Raji (cell line): ENCODE results near the gene ANKZF1.
A peak's percentile ranks its signal among the peaks of the same experiment; 100 is the strongest.

Experiments used
- POLR2A ChIP-seq: IDR thresholded peaks from 2 replicates; pipeline ENCODE4 v1.6.1; 2011; ENCODE audit warnings: low read depth, low read length, control low read depth; ENCODE audit not compliant: insufficient read depth

ANKZF1 gene

GRCh38 chr2:219204425-219205164 is 25.0 kb upstream of the ANKZF1 start:
- TF ChIP-seq POLR2A, result no peak

GRCh38 chr2:219205165-219205538 is 24.5 kb upstream of the ANKZF1 start:
- TF ChIP-seq POLR2A, result no peak

DNA sequence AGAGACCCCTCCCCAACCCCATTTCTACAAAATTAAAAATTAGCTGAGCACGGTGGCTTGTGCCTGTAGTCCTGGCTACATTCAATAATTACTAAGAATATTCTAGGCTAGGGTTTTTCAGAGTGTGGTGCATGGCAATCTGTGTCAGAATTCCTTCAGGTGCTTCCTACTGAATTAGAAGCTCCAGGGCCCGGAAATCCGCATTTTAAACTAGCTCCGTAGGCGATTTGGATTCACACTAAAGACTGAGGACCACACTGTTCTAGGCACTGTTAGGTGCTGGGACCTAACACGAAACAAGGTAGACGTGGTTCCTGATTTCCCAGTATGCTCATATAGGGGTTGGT is 23.7 kb upstream of the ANKZF1 start:
- no peak for TF ChIP-seq POLR2A

DNA sequence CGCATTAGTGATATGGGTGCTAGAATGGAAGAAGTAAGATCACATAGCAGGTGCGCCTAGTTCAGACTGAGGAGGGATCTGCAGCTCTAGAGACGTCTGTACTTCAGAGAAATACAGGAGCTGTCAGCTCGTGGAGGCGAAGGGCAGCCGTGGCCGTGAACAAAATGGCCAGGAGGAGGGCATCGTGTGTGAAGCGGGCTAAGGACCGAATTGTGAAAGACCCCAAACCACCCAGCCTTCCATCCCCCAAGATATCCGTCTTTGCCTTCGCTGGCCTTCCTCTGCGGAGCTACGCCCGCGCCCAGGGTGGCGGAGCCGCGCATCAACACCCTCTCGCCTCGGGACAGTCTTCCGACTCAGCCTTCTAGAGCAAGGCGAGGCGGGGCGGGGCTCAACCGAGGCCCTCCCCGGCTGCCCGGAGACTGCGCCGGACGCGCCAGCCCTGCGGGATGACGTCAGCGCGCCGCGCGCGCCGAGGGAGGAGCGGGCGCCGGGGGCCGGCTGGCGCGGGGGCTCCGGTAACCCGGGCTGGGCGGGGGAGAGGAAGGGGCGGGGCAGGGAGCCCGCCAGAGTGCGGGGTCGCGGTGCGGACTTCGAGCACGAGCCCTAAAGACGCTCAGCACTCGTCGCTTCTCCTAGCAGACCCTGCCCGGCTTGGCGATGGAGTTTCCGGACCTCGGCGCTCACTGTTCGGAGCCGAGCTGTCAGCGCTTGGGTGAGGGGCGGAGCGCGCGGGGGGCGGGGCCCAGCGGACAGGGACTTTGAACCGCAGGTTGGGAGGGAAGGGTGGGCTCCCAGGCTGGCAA is 23.1 kb upstream of the ANKZF1 start, which contains the start of gene ZFAND2B:
ZFAND2B (plus strand) TSS at position 455 of the 806 bp plus-strand sequence; CDS start at position 661, 206 bp downstream.
- peak; percentile 99 for TF ChIP-seq POLR2A

DNA sequence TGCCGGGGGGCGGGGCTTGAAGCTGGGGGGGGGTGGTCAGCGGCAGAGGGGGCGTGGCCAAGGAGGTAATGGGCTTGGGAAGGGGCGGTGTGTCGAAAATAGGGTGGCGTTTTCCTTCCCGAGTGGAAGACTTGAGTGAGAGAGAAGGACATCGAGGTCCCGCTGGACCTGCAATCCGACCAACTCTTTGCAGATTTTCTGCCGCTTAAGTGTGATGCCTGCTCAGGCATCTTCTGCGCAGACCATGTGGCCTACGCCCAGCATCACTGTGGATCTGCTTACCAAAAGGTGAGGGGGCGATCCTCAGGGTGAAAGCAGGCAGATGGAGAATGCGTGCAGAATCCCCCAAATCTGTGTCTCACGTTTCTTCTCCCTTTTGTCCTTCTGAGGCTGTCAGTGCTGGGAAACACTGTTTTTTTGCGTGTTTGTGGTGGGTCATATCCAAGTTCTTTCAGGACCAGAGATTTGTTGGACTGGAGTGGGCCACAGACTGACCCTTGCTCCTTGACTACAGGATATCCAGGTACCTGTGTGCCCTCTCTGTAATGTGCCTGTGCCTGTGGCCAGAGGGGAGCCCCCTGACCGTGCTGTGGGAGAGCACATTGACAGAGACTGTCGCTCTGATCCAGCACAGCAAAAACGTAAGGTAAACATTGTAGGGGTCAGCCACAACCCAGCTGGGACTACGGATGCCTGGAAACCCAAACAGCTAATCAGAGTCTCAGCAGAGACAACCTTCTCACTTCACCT is 22.3 kb upstream of the ANKZF1 start:
- no peak for TF ChIP-seq POLR2A

- no peak for TF ChIP-seq POLR2A
These were observed 21.5 kb upstream of the ANKZF1 start for GRCh38 chr2:219207884-219208740.

DNA sequence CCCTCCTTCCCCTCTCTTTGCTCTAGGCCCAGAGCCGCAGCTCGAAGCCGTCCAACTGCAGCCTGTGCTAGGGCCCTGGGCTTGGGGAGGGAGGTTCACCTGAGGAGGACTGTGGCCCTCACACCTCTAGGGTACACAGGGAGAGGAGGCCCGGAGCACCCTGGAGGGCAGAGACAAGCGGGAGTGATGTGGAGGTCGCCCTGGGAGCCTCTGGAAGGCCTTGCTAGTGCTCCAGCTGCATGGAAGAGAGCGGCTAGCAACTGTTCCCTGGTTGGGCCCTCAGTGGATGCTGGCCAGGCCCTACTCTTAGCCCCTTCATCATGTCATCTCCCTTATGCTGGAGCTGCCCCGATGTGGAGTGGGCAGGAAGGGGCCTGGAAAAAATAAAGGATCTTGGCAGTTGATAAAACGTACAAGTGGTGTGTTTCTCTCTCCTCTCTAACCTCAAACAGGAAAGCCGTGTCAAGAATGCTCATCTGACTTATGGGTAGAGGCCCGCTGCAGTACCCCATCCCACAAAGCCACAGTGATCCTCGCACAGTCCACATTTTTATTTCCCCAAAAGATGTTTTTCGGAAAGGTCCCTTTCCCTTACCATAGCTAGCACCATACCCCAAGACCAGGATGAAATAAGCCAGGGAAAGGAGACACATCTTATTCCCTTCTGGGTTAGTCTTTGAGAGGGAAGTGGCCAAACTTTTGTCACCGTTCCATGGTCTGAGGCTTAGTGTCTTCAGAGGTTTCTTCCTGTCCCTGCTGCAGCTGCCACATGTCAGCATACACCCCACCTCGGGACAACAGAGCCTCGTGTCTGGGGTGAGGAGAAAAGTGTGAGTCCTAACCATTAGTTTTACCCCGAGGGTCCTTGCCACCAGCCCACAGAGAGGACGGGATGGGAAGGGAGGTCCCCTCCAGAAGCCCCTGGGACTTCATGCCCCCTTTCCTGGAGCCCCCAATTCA is 20.1 kb upstream of the ANKZF1 start:
- no peak for TF ChIP-seq POLR2A

GRCh38 chr2:219210196-219210885 is 19.3 kb upstream of the ANKZF1 start:
- no peak for TF ChIP-seq POLR2A

- no peak for TF ChIP-seq POLR2A
These were observed 18.7 kb upstream of the ANKZF1 start for GRCh38 chr2:219210886-219211362.

- no peak for TF ChIP-seq POLR2A
These were observed 16.6 kb upstream of the ANKZF1 start for GRCh38 chr2:219213026-219213415.

DNA sequence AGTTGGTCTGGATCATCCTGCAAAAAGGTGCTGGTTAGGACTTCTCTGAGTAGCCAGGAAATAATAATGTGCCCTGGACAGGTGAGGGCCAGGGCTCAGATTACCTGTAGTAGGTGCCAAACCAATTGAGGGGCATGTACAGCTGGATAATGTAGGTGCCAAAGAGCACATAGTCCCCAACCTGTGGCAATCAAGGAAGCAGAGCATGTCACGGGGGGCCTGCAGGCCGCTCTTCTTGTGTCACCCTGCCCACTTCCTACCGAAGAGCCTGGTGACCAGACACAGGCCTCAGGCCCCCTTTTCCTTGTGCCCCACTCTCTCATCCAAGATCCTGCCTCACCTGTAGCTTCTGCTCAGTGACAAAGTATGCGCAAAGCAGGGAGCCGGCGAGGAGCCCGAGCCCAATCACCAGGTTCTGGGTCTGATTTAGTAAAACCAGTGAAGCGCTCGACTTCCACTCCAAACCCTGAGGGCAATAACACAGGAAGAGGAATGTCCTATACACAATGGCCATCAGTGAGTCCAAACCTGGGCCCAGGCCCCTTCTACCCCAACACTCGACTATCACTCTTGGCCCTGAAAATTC is 16.0 kb upstream of the ANKZF1 start:
- no peak for TF ChIP-seq POLR2A

- TF ChIP-seq POLR2A, result no peak
These were observed 15.5 kb upstream of the ANKZF1 start for GRCh38 chr2:219214141-219214540.

DNA sequence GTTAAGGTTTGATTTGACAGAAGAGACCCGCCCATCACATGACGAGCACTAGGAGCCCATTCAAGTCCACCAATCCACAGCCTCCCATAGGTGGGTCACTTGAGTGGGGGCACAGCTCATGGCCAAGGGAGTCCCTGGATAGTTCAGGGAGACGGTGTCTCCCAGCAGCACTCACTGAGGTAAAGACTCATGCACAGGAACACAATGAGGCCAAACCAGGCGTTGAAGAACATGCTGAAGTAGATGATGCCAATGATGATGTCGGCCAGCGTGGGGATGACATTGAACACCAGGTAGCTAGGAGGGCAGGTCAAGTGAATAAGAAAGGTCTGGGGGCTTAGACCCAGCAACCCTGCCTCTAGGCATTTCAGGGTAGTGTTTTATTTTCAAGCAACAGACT is 14.8 kb upstream of the ANKZF1 start:
- no peak for TF ChIP-seq POLR2A
